K562 (cell line): ENCODE results near the gene KDM2B. TPM values are rescaled to one million over a fixed set of nuclear protein-coding genes. Genes with fewer than 3 reads are reported as not detected.

Source experiments
- ARHGAP35 ChIP-seq: fragments of 450-650 bp; IDR thresholded peaks from 2 replicates; pipeline ENCODE4 v1.6.1; 2018; ENCODE audit not compliant: partially characterized antibody
- FOS ChIP-seq: IDR thresholded peaks from 3 replicates; pipeline ENCODE4 v1.6.1; 2011; ENCODE audit not compliant: insufficient read length; ENCODE audit errors: extremely low read depth
- HMG20A ChIP-seq: fragments of 450-650 bp; formaldehyde crosslinking; conservative IDR thresholded peaks from 2 replicates; pipeline ENCODE4 v1.4.0; 2020; ENCODE audit warnings: mild to moderate bottlenecking, mixed read lengths
- KDM5B ChIP-seq: fragments of 200-600 bp; sonication (generic); IDR thresholded peaks from 2 replicates; pipeline ENCODE4 v1.6.1; 2012; ENCODE audit warnings: low read depth, mild to moderate bottlenecking, moderate library complexity, low read length, control low read depth, inconsistent platforms; ENCODE audit not compliant: insufficient replicate concordance
- LEF1 ChIP-seq: fragments of 450-650 bp; IDR thresholded peaks from 2 replicates; pipeline ENCODE4 v1.6.1; 2016; ENCODE audit warnings: mild to moderate bottlenecking
- MAFF ChIP-seq: IDR thresholded peaks from 2 replicates; pipeline ENCODE4 v1.6.1; 2012; ENCODE audit warnings: low read length, improper control_type of control experiment
- RBM22 ChIP-seq: fragments of 200-400 bp; formaldehyde crosslinking; IDR thresholded peaks from 2 replicates; pipeline ENCODE4 v1.6.1; 2018; ENCODE audit warnings: low read length, low read depth; ENCODE audit not compliant: poor library complexity, severe bottlenecking
- SMAD2 ChIP-seq: fragments of 150-350 bp; IDR thresholded peaks from 2 replicates; pipeline ENCODE4 v1.6.1; 2014; ENCODE audit warnings: low read depth, mild to moderate bottlenecking, low read length
- SP2 ChIP-seq: IDR thresholded peaks from 2 replicates; pipeline ENCODE4 v1.6.1; 2011; ENCODE audit warnings: mild to moderate bottlenecking, low read depth, low read length, moderate library complexity; ENCODE audit not compliant: poor library complexity, severe bottlenecking; ENCODE audit errors: extremely low read depth
- SRSF9 ChIP-seq: fragments of 200-400 bp; formaldehyde crosslinking; IDR thresholded peaks from 2 replicates; pipeline ENCODE4 v1.6.1; 2017; ENCODE audit warnings: low read depth, low read length, borderline replicate concordance
- ZBED1 ChIP-seq: IDR thresholded peaks from 2 replicates; pipeline ENCODE4 v1.6.1; 2014
- ZNF586 ChIP-seq: fragments of 450-650 bp; formaldehyde crosslinking; conservative IDR thresholded peaks from 2 replicates; pipeline ENCODE4 v1.4.0; 2020; ENCODE audit warnings: mild to moderate bottlenecking, moderate library complexity
- polyA plus RNA-seq, 8 experiments: library from polyadenylated mRNA; depleted of rRNA in 4 of 8; stranded (reverse) in 5 of 8; unstranded in 3 of 8; fragments of >200 nt; fragmentation: Nextera tagmentation in 2 of 8; fragmentation: Illumina TruSeq in 1 of 8; extraction: Ambion mirVana in 2 of 8; extraction: Trizol in 1 of 8; gene quantifications; 2 replicates each; pipeline versions ENCODE4 v1.2.1 to v1.2.3, GENCODE V29; 2011 to 2014; ENCODE audit warnings: inconsistent platforms in 1 of 8, missing spikeins in 1 of 8
- total RNA-seq, 7 experiments: library from RNA; depleted of rRNA in 6 of 7; stranded (reverse); fragments of >200 nt in 6 of 7; fragmentation: Illumina TruSeq in 2 of 7; extraction: Trizol in 2 of 7; gene quantifications; 2 replicates each; pipeline versions ENCODE4 v1.2.1 to v1.2.3, GENCODE V29; 2011 to 2021; ENCODE audit warnings: low replicate concordance in 1 of 7
- TF ChIP-seq, protein P1 (sequence below), 2 experiments: fragments of 450-650 bp in 1 of 2; IDR thresholded peaks; 2 replicates each; pipeline ENCODE4 v1.6.1; 2011 to 2017; ENCODE audit warnings: low read depth in 2 of 2, antibody characterized with exemption in 1 of 2, borderline replicate concordance in 1 of 2, low read length in 1 of 2, mild to moderate bottlenecking in 1 of 2, mixed read lengths in 1 of 2; ENCODE audit not compliant: control insufficient read depth in 1 of 2
- TF ChIP-seq, protein P2 (sequence below): fragments of 450-650 bp; conservative IDR thresholded peaks from 2 replicates; pipeline ENCODE4 v1.6.1; 2016; ENCODE audit warnings: missing genetic modification characterization, low read depth, mild to moderate bottlenecking, missing compliant biosample characterization, moderate library complexity
- TF ChIP-seq, protein P3 (sequence below): fragments of 450-650 bp; IDR thresholded peaks from 2 replicates; pipeline ENCODE4 v1.7.0; 2016; ENCODE audit warnings: borderline replicate concordance
- TF ChIP-seq, protein P4 (sequence below): fragments of 250-450 bp; sonication (Bioruptor Pico); IDR thresholded peaks from 2 replicates; pipeline ENCODE4 v1.8.0; 2021; ENCODE audit warnings: moderate library complexity, mild to moderate bottlenecking, inconsistent platforms
- TF ChIP-seq, protein P5 (sequence below), 2 experiments: IDR thresholded peaks; 2 replicates each; pipeline ENCODE4 v1.6.1; 2011; ENCODE audit warnings: borderline replicate concordance in 1 of 2, control low read depth in 1 of 2, low read depth in 1 of 2, low read length in 1 of 2, mild to moderate bottlenecking in 1 of 2, mixed read lengths in 1 of 2, moderate library complexity in 1 of 2; ENCODE audit not compliant: insufficient read depth in 1 of 2, insufficient read length in 1 of 2, poor library complexity in 1 of 2, severe bottlenecking in 1 of 2; ENCODE audit errors: extremely low read depth in 1 of 2

KDM2B gene
- total and polyA plus RNA-seq, 9 of the 15 experiments (the other 6 are each of a cell fraction or from before 2014, with no cell fraction given), result 7.4 to 50.5 (median 22.5) TPM

DNA sequence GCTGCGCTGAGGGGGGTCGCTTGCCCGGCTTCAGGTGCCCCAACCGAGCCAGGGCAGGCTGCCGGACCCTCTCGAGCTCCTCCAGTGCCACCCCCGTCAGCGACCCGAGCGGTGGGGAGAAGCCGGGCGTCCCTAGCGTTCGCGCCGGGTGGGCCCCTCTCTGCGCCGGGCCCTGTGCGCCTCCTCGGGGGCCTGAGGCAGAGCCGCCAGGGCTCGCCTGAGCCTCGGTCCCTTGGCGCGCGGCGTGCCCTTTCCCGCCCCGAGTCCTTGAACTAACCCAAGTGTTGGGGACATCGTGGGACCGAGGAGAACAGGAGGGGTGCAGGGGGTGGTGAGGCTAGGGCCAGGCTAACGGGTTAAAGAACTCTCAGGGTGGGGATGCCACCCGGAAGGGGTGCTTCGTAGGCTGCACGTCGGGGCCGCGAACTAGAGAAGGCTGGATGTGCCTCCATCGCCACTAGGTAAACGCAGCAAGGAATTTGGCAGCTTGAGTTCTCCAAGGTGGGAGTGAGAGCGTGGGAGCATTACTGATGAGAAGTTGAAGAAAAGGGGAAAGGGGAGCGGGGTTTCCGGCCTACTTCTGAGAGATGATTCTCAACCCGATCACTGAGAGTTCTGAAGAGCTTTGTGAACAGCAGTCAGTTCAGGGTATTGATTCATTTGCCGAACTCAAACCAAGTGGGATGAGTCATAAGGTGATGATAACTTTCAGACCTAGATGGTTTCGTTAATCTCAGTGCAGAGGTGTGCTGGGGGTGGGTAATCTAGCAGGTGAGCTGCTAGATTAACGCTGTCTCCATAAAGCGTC is 180.3 kb downstream of the KDM2B start (continued):
- TF ChIP-seq, protein P1, sequence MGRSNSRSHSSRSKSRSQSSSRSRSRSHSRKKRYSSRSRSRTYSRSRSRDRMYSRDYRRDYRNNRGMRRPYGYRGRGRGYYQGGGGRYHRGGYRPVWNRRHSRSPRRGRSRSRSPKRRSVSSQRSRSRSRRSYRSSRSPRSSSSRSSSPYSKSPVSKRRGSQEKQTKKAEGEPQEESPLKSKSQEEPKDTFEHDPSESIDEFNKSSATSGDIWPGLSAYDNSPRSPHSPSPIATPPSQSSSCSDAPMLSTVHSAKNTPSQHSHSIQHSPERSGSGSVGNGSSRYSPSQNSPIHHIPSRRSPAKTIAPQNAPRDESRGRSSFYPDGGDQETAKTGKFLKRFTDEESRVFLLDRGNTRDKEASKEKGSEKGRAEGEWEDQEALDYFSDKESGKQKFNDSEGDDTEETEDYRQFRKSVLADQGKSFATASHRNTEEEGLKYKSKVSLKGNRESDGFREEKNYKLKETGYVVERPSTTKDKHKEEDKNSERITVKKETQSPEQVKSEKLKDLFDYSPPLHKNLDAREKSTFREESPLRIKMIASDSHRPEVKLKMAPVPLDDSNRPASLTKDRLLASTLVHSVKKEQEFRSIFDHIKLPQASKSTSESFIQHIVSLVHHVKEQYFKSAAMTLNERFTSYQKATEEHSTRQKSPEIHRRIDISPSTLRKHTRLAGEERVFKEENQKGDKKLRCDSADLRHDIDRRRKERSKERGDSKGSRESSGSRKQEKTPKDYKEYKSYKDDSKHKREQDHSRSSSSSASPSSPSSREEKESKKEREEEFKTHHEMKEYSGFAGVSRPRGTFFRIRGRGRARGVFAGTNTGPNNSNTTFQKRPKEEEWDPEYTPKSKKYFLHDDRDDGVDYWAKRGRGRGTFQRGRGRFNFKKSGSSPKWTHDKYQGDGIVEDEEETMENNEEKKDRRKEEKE (IDR thresholded peaks at IDR 0.05; ENCODE audit: borderline replicate concordance in 1 of 2, control insufficient read depth in 1 of 2, low read depth in 2 of 2, low read length in 1 of 2), result no peak
- TF ChIP-seq, protein P2, sequence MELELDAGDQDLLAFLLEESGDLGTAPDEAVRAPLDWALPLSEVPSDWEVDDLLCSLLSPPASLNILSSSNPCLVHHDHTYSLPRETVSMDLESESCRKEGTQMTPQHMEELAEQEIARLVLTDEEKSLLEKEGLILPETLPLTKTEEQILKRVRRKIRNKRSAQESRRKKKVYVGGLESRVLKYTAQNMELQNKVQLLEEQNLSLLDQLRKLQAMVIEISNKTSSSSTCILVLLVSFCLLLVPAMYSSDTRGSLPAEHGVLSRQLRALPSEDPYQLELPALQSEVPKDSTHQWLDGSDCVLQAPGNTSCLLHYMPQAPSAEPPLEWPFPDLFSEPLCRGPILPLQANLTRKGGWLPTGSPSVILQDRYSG (tag), result no peak
- TF ChIP-seq, protein P3, sequence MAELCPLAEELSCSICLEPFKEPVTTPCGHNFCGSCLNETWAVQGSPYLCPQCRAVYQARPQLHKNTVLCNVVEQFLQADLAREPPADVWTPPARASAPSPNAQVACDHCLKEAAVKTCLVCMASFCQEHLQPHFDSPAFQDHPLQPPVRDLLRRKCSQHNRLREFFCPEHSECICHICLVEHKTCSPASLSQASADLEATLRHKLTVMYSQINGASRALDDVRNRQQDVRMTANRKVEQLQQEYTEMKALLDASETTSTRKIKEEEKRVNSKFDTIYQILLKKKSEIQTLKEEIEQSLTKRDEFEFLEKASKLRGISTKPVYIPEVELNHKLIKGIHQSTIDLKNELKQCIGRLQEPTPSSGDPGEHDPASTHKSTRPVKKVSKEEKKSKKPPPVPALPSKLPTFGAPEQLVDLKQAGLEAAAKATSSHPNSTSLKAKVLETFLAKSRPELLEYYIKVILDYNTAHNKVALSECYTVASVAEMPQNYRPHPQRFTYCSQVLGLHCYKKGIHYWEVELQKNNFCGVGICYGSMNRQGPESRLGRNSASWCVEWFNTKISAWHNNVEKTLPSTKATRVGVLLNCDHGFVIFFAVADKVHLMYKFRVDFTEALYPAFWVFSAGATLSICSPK, result no peak
- TF ChIP-seq MAFF (no peak), SMAD2 (no peak), ZNF586 (CRISPR knock-in tag) (no peak), ZBED1 (no peak), LEF1 (no peak), HMG20A (CRISPR knock-in tag) (no peak), SRSF9 (no peak), ARHGAP35 (no peak), KDM5B (peak; percentile 35), RBM22 (peak; percentile 80), FOS (no peak), SP2 (no peak)
- TF ChIP-seq, protein P4, sequence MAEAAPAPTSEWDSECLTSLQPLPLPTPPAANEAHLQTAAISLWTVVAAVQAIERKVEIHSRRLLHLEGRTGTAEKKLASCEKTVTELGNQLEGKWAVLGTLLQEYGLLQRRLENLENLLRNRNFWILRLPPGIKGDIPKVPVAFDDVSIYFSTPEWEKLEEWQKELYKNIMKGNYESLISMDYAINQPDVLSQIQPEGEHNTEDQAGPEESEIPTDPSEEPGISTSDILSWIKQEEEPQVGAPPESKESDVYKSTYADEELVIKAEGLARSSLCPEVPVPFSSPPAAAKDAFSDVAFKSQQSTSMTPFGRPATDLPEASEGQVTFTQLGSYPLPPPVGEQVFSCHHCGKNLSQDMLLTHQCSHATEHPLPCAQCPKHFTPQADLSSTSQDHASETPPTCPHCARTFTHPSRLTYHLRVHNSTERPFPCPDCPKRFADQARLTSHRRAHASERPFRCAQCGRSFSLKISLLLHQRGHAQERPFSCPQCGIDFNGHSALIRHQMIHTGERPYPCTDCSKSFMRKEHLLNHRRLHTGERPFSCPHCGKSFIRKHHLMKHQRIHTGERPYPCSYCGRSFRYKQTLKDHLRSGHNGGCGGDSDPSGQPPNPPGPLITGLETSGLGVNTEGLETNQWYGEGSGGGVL (CRISPR knock-in tag), result no peak
- TF ChIP-seq, protein P5, sequence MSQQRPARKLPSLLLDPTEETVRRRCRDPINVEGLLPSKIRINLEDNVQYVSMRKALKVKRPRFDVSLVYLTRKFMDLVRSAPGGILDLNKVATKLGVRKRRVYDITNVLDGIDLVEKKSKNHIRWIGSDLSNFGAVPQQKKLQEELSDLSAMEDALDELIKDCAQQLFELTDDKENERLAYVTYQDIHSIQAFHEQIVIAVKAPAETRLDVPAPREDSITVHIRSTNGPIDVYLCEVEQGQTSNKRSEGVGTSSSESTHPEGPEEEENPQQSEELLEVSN (IDR thresholded peaks at IDR 0.05; ENCODE audit: borderline replicate concordance in 1 of 2, extremely low read depth in 1 of 2, insufficient read depth in 1 of 2, insufficient read length in 1 of 2, low read depth in 1 of 2, low read length in 1 of 2, poor library complexity in 1 of 2, severe bottlenecking in 1 of 2), result peak; percentile 66 to 90
